Osteocyte (in vitro differentiated cells): Measurements from ENCODE around the gene LMO1. TPM values are rescaled to one million over a fixed set of nuclear protein-coding genes. Genes with fewer than 3 reads are reported as not detected.

ENCODE experiments used
- DNase-seq: peaks from one replicate; pipeline ENCODE4 v3.0.0; 2021; ENCODE audit warnings: mixed read lengths; ENCODE audit not compliant: unreplicated experiment; ENCODE audit errors: extremely low spot score
- H3K27ac Mint-ChIP-seq: one replicate; pipeline ENCODE4 v1.8.0; 2021; ENCODE audit warnings: mild to moderate bottlenecking, mixed read lengths; ENCODE audit not compliant: unreplicated experiment
- H3K27me3 Mint-ChIP-seq: one replicate; pipeline ENCODE4 v1.8.0; 2021; ENCODE audit warnings: mixed read lengths; ENCODE audit not compliant: unreplicated experiment
- H3K36me3 Mint-ChIP-seq: one replicate; pipeline ENCODE4 v1.8.0; 2021; ENCODE audit warnings: mixed read lengths; ENCODE audit not compliant: unreplicated experiment
- H3K4me1 Mint-ChIP-seq: one replicate; pipeline ENCODE4 v1.8.0; 2021; ENCODE audit warnings: mixed read lengths; ENCODE audit not compliant: unreplicated experiment
- H3K4me3 Mint-ChIP-seq: one replicate; pipeline ENCODE4 v1.8.0; 2021; ENCODE audit warnings: mild to moderate bottlenecking, moderate library complexity, mixed read lengths; ENCODE audit not compliant: unreplicated experiment
- H3K9me3 Mint-ChIP-seq: one replicate; pipeline ENCODE4 v1.8.0; 2021; ENCODE audit warnings: mixed read lengths; ENCODE audit not compliant: unreplicated experiment
- CTCF ChIP-seq: fragments of 200-600 bp; sonication (generic); IDR thresholded peaks from 2 replicates; pipeline ENCODE4 v1.5.0; 2021; ENCODE audit warnings: antibody characterized with exemption, mild to moderate bottlenecking, moderate library complexity
- total RNA-seq: library from RNA; stranded (reverse); gene quantifications from 2 replicates; pipeline ENCODE4 v1.2.1, GENCODE V29; 2021

Gene LMO1
- total RNA-seq, 1 donor from 2014 or later = not detected

- Mint-ChIP-seq H3K9me3 (no peaks in the 10 kb centered on the region), H3K36me3 (no peaks in the 10 kb centered on the region), H3K4me1 (peaks cover 12% of the 10 kb centered on the region), H3K27ac (no peak overlapping the region), H3K4me3 (no peak overlapping the region), H3K27me3 (peaks cover 44% of the 10 kb centered on the region)
- DNase-seq = no peak
- no peak for TF ChIP-seq CTCF
These were observed 3.3 kb downstream of the LMO1 start for GRCh38 chr11:8260202-8260966.

GRCh38 chr11:8259306-8259959 lies 4.2 kb downstream of the LMO1 start:
- Mint-ChIP-seq H3K4me1 (peaks cover 12% of the 10 kb centered on the region), H3K27ac (no peak overlapping the region), H3K27me3 (peaks cover 35% of the 10 kb centered on the region)

GRCh38 chr11:8258784-8259183 lies 4.9 kb downstream of the LMO1 start:
- no peaks in the 10 kb centered on the region for H3K36me3 Mint-ChIP-seq

More at GRCh38 chr11:8259306-8259959, 4.2 kb downstream of the LMO1 start:
- TF ChIP-seq CTCF = no peak
- no peak for DNase-seq
- Mint-ChIP-seq H3K36me3 (no peaks in the 10 kb centered on the region), H3K4me3 (no peak overlapping the region), H3K9me3 (no peaks in the 10 kb centered on the region)

GRCh38 chr11:8258289-8258688 lies 5.4 kb downstream of the LMO1 start:
- peaks cover 27% of the 10 kb centered on the region for H3K27me3 Mint-ChIP-seq
- no peak for DNase-seq
- no peak overlapping the region for H3K4me3 Mint-ChIP-seq
- no peak for TF ChIP-seq CTCF
- H3K36me3 Mint-ChIP-seq = no peaks in the 10 kb centered on the region
- peaks cover 4% of the 10 kb centered on the region for H3K4me1 Mint-ChIP-seq
- H3K9me3 Mint-ChIP-seq = no peaks in the 10 kb centered on the region
- H3K27ac Mint-ChIP-seq = no peak overlapping the region

More at GRCh38 chr11:8258784-8259183, 4.9 kb downstream of the LMO1 start:
- Mint-ChIP-seq H3K27me3 (peaks cover 28% of the 10 kb centered on the region), H3K27ac (no peak overlapping the region), H3K4me3 (no peak overlapping the region), H3K9me3 (no peaks in the 10 kb centered on the region), H3K4me1 (peaks cover 8% of the 10 kb centered on the region)
- no peak for TF ChIP-seq CTCF
- no peak for DNase-seq

GRCh38 chr11:8257003-8257664 lies 6.5 kb downstream of the LMO1 start:
- Mint-ChIP-seq H3K27me3 (peaks cover 21% of the 10 kb centered on the region), H3K4me3 (no peak overlapping the region), H3K4me1 (no peaks in the 10 kb centered on the region), H3K36me3 (no peaks in the 10 kb centered on the region), H3K27ac (no peak overlapping the region), H3K9me3 (no peaks in the 10 kb centered on the region)
- TF ChIP-seq CTCF = no peak
- no peak for DNase-seq
